Type B pancreatic cell (in vitro differentiated cells): ENCODE measurements around the gene ZAP70. TPM values are rescaled to one million over a fixed set of nuclear protein-coding genes. Genes with fewer than 3 reads are reported as not detected.

Experiments used
- DNase-seq: peaks from one replicate; pipeline ENCODE4 v3.0.0; 2021; ENCODE audit warnings: mixed read lengths; ENCODE audit not compliant: unreplicated experiment; ENCODE audit errors: extremely low spot score
- H3K27ac Mint-ChIP-seq: 2 replicates; pipeline ENCODE4 v1.8.0; 2021; ENCODE audit warnings: mild to moderate bottlenecking, mixed read lengths
- H3K27me3 Mint-ChIP-seq: 2 replicates; pipeline ENCODE4 v1.8.0; 2021; ENCODE audit warnings: mixed read lengths
- H3K36me3 Mint-ChIP-seq: 2 replicates; pipeline ENCODE4 v1.8.0; 2021; ENCODE audit warnings: mixed read lengths
- H3K4me1 Mint-ChIP-seq: one replicate; pipeline ENCODE4 v1.8.0; 2021; ENCODE audit warnings: mixed read lengths; ENCODE audit not compliant: unreplicated experiment
- H3K4me3 Mint-ChIP-seq: 2 replicates; pipeline ENCODE4 v1.8.0; 2021; ENCODE audit warnings: mild to moderate bottlenecking, mixed read lengths
- H3K9me3 Mint-ChIP-seq: 2 replicates; pipeline ENCODE4 v1.8.0; 2021; ENCODE audit warnings: mixed read lengths
- total RNA-seq: library from RNA; stranded (reverse); gene quantifications from 2 replicates; pipeline ENCODE4 v1.2.1, GENCODE V29; 2021; ENCODE audit warnings: low replicate concordance
- TF ChIP-seq, protein P1 (sequence below): fragments of 200-600 bp; sonication (generic); conservative IDR thresholded peaks from 2 replicates; pipeline ENCODE4 v1.5.0; 2021; ENCODE audit warnings: antibody characterized with exemption, mild to moderate bottlenecking

Gene ZAP70
- total RNA-seq, 1 donor from 2014 or later: 2.5 TPM

DNA sequence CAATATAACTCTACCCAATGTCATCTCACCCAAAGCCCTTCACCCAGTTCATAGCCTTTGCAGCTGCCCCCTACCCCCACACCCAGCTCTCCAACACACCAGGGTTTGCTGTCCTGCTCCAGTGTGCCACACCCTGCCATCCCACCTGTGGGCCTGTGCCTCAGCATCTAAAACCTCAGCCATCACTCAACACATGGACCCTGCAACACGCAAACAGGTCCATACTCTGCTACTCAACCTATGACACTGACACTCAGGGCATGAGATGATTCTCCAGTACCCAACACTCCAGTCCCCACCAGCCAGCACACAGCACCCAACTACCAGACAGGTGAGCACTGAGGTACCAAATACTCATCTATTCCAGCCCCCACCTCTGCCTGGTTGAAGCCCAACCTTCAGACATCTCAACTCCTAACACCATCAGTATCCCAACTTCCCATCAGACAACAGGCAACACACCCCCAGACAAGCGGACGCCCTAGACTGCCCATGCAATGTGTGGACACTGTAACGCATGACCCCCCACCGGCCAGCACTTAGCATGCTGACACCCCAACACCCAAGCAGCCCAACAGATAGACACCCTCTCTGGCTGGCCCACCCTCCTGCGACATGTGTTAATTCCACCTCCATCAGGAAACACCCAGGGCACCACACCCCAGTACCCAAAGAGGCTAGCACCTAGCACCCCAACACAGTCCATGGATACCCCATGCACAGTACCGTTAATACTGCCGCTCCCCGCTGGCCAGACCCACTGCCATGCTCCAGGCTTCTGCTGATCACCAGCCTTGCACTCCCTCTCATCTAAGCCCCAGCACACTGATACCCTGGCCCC, 25.0 kb downstream of the ZAP70 start:
- Mint-ChIP-seq H3K27ac (peak overlapping the region; percentile 14), H3K4me1 (peaks cover 9% of the 10 kb centered on the region), H3K9me3 (no peaks in the 10 kb centered on the region), H3K36me3 (peaks cover 3% of the 10 kb centered on the region), H3K4me3 (no peak overlapping the region), H3K27me3 (no peaks in the 10 kb centered on the region)
- TF ChIP-seq, protein P1, sequence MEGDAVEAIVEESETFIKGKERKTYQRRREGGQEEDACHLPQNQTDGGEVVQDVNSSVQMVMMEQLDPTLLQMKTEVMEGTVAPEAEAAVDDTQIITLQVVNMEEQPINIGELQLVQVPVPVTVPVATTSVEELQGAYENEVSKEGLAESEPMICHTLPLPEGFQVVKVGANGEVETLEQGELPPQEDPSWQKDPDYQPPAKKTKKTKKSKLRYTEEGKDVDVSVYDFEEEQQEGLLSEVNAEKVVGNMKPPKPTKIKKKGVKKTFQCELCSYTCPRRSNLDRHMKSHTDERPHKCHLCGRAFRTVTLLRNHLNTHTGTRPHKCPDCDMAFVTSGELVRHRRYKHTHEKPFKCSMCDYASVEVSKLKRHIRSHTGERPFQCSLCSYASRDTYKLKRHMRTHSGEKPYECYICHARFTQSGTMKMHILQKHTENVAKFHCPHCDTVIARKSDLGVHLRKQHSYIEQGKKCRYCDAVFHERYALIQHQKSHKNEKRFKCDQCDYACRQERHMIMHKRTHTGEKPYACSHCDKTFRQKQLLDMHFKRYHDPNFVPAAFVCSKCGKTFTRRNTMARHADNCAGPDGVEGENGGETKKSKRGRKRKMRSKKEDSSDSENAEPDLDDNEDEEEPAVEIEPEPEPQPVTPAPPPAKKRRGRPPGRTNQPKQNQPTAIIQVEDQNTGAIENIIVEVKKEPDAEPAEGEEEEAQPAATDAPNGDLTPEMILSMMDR: no peak
- DNase-seq: no peak

DNA sequence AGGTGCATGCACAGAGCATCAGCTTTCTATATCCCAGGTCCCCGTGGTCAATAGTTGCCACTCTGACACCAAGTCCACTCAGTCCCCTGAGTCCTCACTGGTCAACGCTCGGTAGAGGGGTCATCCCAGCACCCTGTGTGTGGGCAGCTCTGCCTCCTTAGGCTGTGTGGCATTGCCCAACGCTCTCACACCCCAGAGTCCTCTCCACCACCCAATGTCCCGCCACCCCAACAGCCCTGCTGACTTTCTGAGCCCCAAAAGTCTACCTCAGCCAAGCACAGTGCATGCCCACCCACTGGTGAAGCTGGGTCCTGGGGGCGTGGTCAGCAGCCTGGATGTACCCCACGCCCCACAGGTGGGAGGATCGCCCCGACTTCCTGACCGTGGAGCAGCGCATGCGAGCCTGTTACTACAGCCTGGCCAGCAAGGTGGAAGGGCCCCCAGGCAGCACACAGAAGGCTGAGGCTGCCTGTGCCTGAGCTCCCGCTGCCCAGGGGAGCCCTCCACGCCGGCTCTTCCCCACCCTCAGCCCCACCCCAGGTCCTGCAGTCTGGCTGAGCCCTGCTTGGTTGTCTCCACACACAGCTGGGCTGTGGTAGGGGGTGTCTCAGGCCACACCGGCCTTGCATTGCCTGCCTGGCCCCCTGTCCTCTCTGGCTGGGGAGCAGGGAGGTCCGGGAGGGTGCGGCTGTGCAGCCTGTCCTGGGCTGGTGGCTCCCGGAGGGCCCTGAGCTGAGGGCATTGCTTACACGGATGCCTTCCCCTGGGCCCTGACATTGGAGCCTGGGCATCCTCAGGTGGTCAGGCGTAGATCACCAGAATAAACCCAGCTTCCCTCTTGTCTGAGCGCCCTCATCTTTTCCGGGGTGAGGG, 25.9 kb downstream of the ZAP70 start:
- Mint-ChIP-seq H3K27ac (no peak overlapping the region), H3K36me3 (peaks cover 10% of the 10 kb centered on the region), H3K4me1 (peaks cover 10% of the 10 kb centered on the region), H3K27me3 (no peaks in the 10 kb centered on the region), H3K9me3 (peaks cover 5% of the 10 kb centered on the region), H3K4me3 (no peak overlapping the region)
- TF ChIP-seq, protein P1: no peak
- peak; percentile 60 for DNase-seq

DNA sequence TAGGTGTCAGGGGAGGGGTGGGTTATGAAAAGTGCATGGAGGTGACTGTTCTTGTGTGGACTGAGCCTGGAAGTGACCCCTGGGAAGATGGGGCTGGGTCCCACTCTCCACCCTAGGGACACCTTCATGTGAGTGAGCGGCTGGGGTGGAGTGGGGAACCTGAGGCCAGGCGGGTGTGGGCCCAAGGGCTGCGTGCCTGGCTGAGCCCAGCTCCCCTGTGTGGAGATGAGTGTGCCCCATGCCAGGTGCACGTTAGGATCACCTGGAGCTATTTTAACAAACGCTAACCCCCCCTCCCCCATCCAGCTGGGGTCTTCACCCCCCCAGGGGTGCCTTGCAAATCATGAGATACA, 26.5 kb downstream of the ZAP70 start:
- Mint-ChIP-seq H3K9me3 (peaks cover 5% of the 10 kb centered on the region), H3K4me1 (peaks cover 13% of the 10 kb centered on the region), H3K4me3 (no peak overlapping the region), H3K27ac (no peak overlapping the region), H3K27me3 (no peaks in the 10 kb centered on the region), H3K36me3 (peaks cover 10% of the 10 kb centered on the region)
- DNase-seq: no peak
- TF ChIP-seq, protein P1: no peak

DNA sequence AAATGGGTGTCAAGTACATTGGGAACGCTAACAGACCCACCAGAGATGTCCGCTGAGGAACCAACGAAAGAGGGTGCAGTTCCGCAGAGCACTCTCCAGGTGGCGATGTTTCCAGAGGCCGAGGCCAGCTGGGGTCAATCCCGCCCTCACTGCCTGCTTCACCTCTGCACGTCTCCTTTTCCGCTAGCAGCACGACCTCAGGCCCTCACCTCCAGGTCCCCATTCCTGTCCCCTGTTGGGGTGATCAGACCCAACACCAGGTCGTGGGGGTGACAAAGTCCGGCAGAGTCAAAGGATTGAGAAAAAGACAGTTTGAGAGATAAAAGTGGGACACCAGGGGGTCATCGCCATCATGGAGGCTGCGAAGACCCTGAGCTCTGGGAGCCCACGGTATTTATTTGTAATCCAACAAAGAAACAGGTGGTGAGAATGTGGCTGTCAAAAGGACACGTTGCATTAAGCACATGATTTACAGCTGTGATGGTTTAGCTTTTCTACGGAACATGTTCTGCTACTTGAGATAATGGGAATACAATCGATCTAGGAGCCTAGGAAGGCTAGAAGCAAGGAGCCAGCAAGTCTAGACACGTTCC, 27.3 kb downstream of the ZAP70 start:
- TF ChIP-seq, protein P1: peak; percentile 83
- peaks cover 10% of the 10 kb centered on the region for H3K36me3 Mint-ChIP-seq
- H3K9me3 Mint-ChIP-seq: peaks cover 5% of the 10 kb centered on the region
- no peaks in the 10 kb centered on the region for H3K27me3 Mint-ChIP-seq
- no peak overlapping the region for H3K27ac Mint-ChIP-seq
- H3K4me3 Mint-ChIP-seq: peak overlapping the region; percentile 44
- H3K4me1 Mint-ChIP-seq: peaks cover 17% of the 10 kb centered on the region
- DNase-seq: peak; percentile 64

DNA sequence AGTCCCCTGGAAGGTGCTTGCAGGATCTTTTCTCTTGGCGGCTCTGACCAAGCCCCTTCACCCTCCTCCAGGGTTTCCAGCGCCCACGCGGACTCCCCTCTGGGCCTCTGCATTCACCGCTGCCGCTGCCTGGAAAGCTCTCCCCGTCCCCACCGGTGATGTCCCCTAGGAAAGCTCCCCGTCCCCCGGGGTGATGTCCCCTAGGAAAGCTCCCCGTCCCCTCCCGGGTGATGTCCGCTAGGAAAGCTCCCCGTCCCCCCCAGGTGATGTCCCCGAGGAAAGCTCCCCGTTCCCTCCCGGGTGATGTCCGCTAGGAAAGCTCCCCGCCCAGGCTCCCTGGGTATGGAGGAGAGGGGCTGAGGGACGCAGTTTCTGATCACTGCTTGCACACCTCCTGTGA, 27.9 kb downstream of the ZAP70 start:
- H3K27me3 Mint-ChIP-seq: no peaks in the 10 kb centered on the region
- H3K4me1 Mint-ChIP-seq: peaks cover 21% of the 10 kb centered on the region
- TF ChIP-seq, protein P1: no peak
- peaks cover 10% of the 10 kb centered on the region for H3K36me3 Mint-ChIP-seq
- no peak overlapping the region for H3K27ac Mint-ChIP-seq
- H3K9me3 Mint-ChIP-seq: peaks cover 5% of the 10 kb centered on the region
- H3K4me3 Mint-ChIP-seq: no peak overlapping the region
- DNase-seq: no peak
